H1 (cell line): Measurements from ENCODE around the gene DENND1A. TPM values are rescaled to one million over a fixed set of nuclear protein-coding genes. Genes with fewer than 3 reads are reported as not detected.

Experiments used
- CTCF ChIA-PET: fragments of 300-600 bp; sonication (Branson Sonifier 250); formaldehyde crosslinking; loops from one replicate; lab custom pipeline; 2021; ENCODE audit not compliant: partially characterized antibody; lab: Charles Lee
- POLR2A ChIA-PET: fragments of 300-600 bp; sonication (Branson Sonifier 250); formaldehyde crosslinking; loops from one replicate; lab custom pipeline; 2021; ENCODE audit warnings: inconsistent platforms; ENCODE audit not compliant: partially characterized antibody; lab: Charles Lee
- DNase-seq, 2 experiments: peaks; one replicate each; pipeline versions ENCODE4 v3.0.0 to v3.0.0-alpha.2; 2010 to 2022; ENCODE audit warnings: low spot score in 2 of 2, low read depth in 1 of 2, mixed read lengths in 1 of 2
- FAIRE-seq: peaks from 2 replicates; lab custom pipeline; 2011; peaks lifted over from hg19 to GRCh38; lab: Jason Lieb, UNC
- H2AFZ ChIP-seq: 2 replicates; pipeline ENCODE4 v1.8.1; 2012; ENCODE audit warnings: low read length, inconsistent platforms
- H2AK5ac ChIP-seq: 2 replicates; pipeline ENCODE4 v1.6.1; 2013; ENCODE audit warnings: low read depth, low read length
- H2BK120ac ChIP-seq: replicated peaks from 2 replicates; pipeline ENCODE3; 2013; ENCODE audit warnings: low read depth, low read length, inconsistent platforms
- H2BK12ac ChIP-seq: 2 replicates; pipeline ENCODE4 v1.6.1; 2013; ENCODE audit warnings: low read depth, low read length
- H2BK15ac ChIP-seq: 2 replicates; pipeline ENCODE4 v1.6.1; 2013; ENCODE audit warnings: low read length
- H2BK20ac ChIP-seq: 2 replicates; pipeline ENCODE4 v1.6.1; 2013; ENCODE audit warnings: low read length
- H2BK5ac ChIP-seq: 2 replicates; pipeline ENCODE4 v1.6.1; 2013; ENCODE audit warnings: low read depth, low read length
- H3K14ac ChIP-seq: 2 replicates; pipeline ENCODE4 v1.6.1; 2013; ENCODE audit warnings: inconsistent platforms; ENCODE audit not compliant: insufficient read length
- H3K18ac ChIP-seq: 2 replicates; pipeline ENCODE4 v1.6.1; 2013; ENCODE audit warnings: low read length; ENCODE audit errors: extremely low read depth
- H3K23ac ChIP-seq: 2 replicates; pipeline ENCODE4 v1.6.1; 2013; ENCODE audit warnings: inconsistent platforms; ENCODE audit not compliant: insufficient read length
- H3K23me2 ChIP-seq: 2 replicates; pipeline ENCODE4 v1.6.1; 2013; ENCODE audit warnings: low read depth, low read length
- H3K27ac ChIP-seq: 2 replicates; pipeline ENCODE4 v1.6.1; 2011; ENCODE audit warnings: low read depth, low read length, inconsistent platforms
- H3K27me3 ChIP-seq, 4 experiments: replicated peaks in 1 of 4; 1 replicate in 1 of 4; 2 replicates in 3 of 4; pipeline versions ENCODE4 v1.6.1 to v1.8.1; 2011 to 2013; ENCODE audit warnings: low read length in 3 of 4, mild to moderate bottlenecking in 3 of 4, inconsistent platforms in 2 of 4, mixed read lengths in 2 of 4, moderate library complexity in 1 of 4; ENCODE audit not compliant: control insufficient read depth in 3 of 4, insufficient read depth in 3 of 4; ENCODE audit errors: extremely low read depth in 1 of 4
- H3K36me3 ChIP-seq, 4 experiments: 2 replicates each; pipeline versions ENCODE4 v1.6.1 to v1.8.1; 2011 to 2013; ENCODE audit warnings: mild to moderate bottlenecking in 4 of 4, low read length in 3 of 4, moderate library complexity in 2 of 4, control low read depth in 1 of 4, inconsistent platforms in 1 of 4; ENCODE audit not compliant: insufficient read depth in 4 of 4, control insufficient read depth in 2 of 4
- H3K4ac ChIP-seq: replicated peaks from 2 replicates; pipeline ENCODE3; 2013; ENCODE audit warnings: low read length, low read depth, mixed read lengths, inconsistent platforms; ENCODE audit not compliant: insufficient read length
- H3K4me1 ChIP-seq, 4 experiments: replicated peaks in 1 of 4; 1 replicate in 1 of 4; 2 replicates in 3 of 4; pipeline versions ENCODE4 v1.6.1 to v1.8.1; 2011 to 2013; ENCODE audit warnings: low read length in 3 of 4, inconsistent platforms in 2 of 4, mixed read lengths in 1 of 4; ENCODE audit not compliant: insufficient read depth in 4 of 4, control insufficient read depth in 3 of 4
- H3K4me2 ChIP-seq, 2 experiments: 2 replicates each; pipeline versions ENCODE4 v1.6.1 to v1.8.1; 2011 to 2013; ENCODE audit warnings: low read depth in 2 of 2, low read length in 2 of 2, control low read depth in 1 of 2, inconsistent platforms in 1 of 2, mild to moderate bottlenecking in 1 of 2; ENCODE audit not compliant: insufficient read depth in 1 of 2
- H3K4me3 ChIP-seq, 4 experiments: fragments of 200-600, 300-600 bp in 1 of 4; sonication (generic), shearing (Covaris generic), sonication (Bioruptor Twin) in 1 of 4; 2 replicates each; pipeline versions ENCODE4 v1.5.1 to v1.8.1; 2011 to 2016; ENCODE audit warnings: low read length in 4 of 4, low read depth in 3 of 4, control low read depth in 2 of 4, inconsistent platforms in 2 of 4, mild to moderate bottlenecking in 2 of 4, mixed read lengths in 1 of 4, moderate library complexity in 1 of 4; ENCODE audit not compliant: insufficient read depth in 2 of 4; ENCODE audit errors: extremely low read depth in 1 of 4
- H3K56ac ChIP-seq: replicated peaks from 2 replicates; pipeline ENCODE3; 2013; ENCODE audit warnings: low read depth, mild to moderate bottlenecking, mixed read lengths, low read length, inconsistent platforms; ENCODE audit not compliant: insufficient read length
- H3K79me1 ChIP-seq: 2 replicates; pipeline ENCODE4 v1.6.1; 2013; ENCODE audit warnings: low read depth, low read length, control low read depth
- H3K79me2 ChIP-seq, 2 experiments: 2 replicates each; pipeline versions ENCODE4 v1.6.1 to v1.8.1; 2012 to 2013; ENCODE audit warnings: low read length in 2 of 2, mild to moderate bottlenecking in 2 of 2, inconsistent platforms in 1 of 2; ENCODE audit not compliant: insufficient read depth in 2 of 2, control insufficient read depth in 1 of 2
- H3K9ac ChIP-seq, 4 experiments: replicated peaks in 1 of 4; 1 replicate in 1 of 4; 2 replicates in 3 of 4; pipeline versions ENCODE4 v1.6.1 to v1.8.1; 2011 to 2013; ENCODE audit warnings: low read depth in 3 of 4, low read length in 3 of 4, control low read depth in 2 of 4, mild to moderate bottlenecking in 2 of 4, moderate library complexity in 2 of 4, inconsistent platforms in 1 of 4; ENCODE audit errors: extremely low read depth in 1 of 4
- H3K9me3 ChIP-seq, 2 experiments: 2 replicates each; pipeline versions ENCODE4 v1.6.1 to v1.8.1; 2012 to 2013; ENCODE audit warnings: mild to moderate bottlenecking in 2 of 2, moderate library complexity in 2 of 2, control low read depth in 1 of 2, inconsistent platforms in 1 of 2, low read depth in 1 of 2, low read length in 1 of 2, mixed read lengths in 1 of 2; ENCODE audit not compliant: insufficient read depth in 2 of 2
- H4K20me1 ChIP-seq, 2 experiments: replicated peaks in 1 of 2; 2 replicates each; pipeline versions ENCODE3 to v1.8.1; 2011 to 2013; ENCODE audit warnings: inconsistent platforms in 2 of 2, low read length in 2 of 2, mild to moderate bottlenecking in 1 of 2; ENCODE audit not compliant: insufficient read depth in 2 of 2, control insufficient read depth in 1 of 2
- H4K5ac ChIP-seq: 2 replicates; pipeline ENCODE4 v1.6.1; 2013; ENCODE audit warnings: low read length, low read depth, mixed read lengths, inconsistent platforms; ENCODE audit not compliant: insufficient read length
- H4K8ac ChIP-seq: 2 replicates; pipeline ENCODE4 v1.8.0; 2013; ENCODE audit warnings: mild to moderate bottlenecking, moderate library complexity, low read length, inconsistent platforms; ENCODE audit not compliant: insufficient read depth; ENCODE audit errors: extremely low read depth
- H4K91ac ChIP-seq: replicated peaks from 2 replicates; pipeline ENCODE3; 2013; ENCODE audit warnings: low read length, mixed read lengths, inconsistent platforms; ENCODE audit not compliant: insufficient read length
- TAF1 ChIP-seq: IDR thresholded peaks from 2 replicates; pipeline ENCODE4 v1.6.1; 2011; ENCODE audit warnings: mild to moderate bottlenecking, low read depth, low read length
- WGBS, 2 experiments: shearing (Covaris generic) in 1 of 2; methylation state at CpG; one replicate each; pipeline versions ENCODE4 v1.1.6 to v1.1.7; 2013 to 2015; ENCODE audit warnings: low lambda C conversion rate in 2 of 2, mixed read lengths in 2 of 2, inconsistent platforms in 1 of 2, low coverage in 1 of 2, missing lambda C conversion rate in 1 of 2; ENCODE audit not compliant: insufficient replicate concordance in 2 of 2, insufficient coverage in 1 of 2, insufficient read length in 1 of 2; ENCODE audit errors: extremely low coverage in 1 of 2, missing lambda C conversion rate in 1 of 2; 5-methylcytosine and 5-hydroxymethylcytosine counted together
- polyA plus RNA-seq, 7 experiments: library from polyadenylated mRNA; depleted of rRNA in 3 of 7; stranded (reverse) in 5 of 7; unstranded in 2 of 7; fragments of >200 nt in 5 of 7; fragments of 200-250 nt in 2 of 7; gene quantifications; 1 replicate in 5 of 7; 2 replicates in 1 of 7; 4 replicates in 1 of 7; pipeline versions ENCODE4 v1.2.1 to v1.2.3, GENCODE V29; 2011 to 2013; ENCODE audit warnings: missing spikeins in 2 of 7, mixed read lengths in 2 of 7
- total RNA-seq: library from RNA; stranded (reverse); fragmentation: NEBNext Ultra II Directional; extraction: Animal tissue kit (Norgen Biotek cat#: 25700); gene quantifications from 2 replicates; pipeline ENCODE4 v1.2.1, GENCODE V29; 2021

Gene DENND1A
- total and polyA plus RNA-seq, 2 of the 8 experiments (the other 6 are each of a cell fraction or from before 2014, with no cell fraction given): 24.1 to 26.4 TPM

- no peak overlapping the region for H3K18ac ChIP-seq
- H2AFZ ChIP-seq: no peak overlapping the region
- CTCF ChIA-PET: interaction anchor here (0.7 to 1.8 kb wide), 7 partner anchors 10 to 585 kb away, joined by 3 to 5 read pairs (median 4); no protein-coding TSS in a partner anchor
- H3K79me1 ChIP-seq: no peaks in the 10 kb centered on the region
- no peak overlapping the region for H4K91ac ChIP-seq
- no peak overlapping the region for H2AK5ac ChIP-seq
- FAIRE-seq (no peak), DNase-seq (no peak)
- H3K9ac ChIP-seq: no peak overlapping the region
- H4K20me1 ChIP-seq: no peaks in the 10 kb centered on the region
- H3K4me2 ChIP-seq: no peak overlapping the region
- H3K4me3 ChIP-seq: no peak overlapping the region
- H4K8ac ChIP-seq: no peak overlapping the region
- H2BK20ac ChIP-seq: no peak overlapping the region
- H3K27me3 ChIP-seq: no peaks in the 10 kb centered on the region
- no peak overlapping the region for H2BK120ac ChIP-seq
- no peak overlapping the region for H3K27ac ChIP-seq
- H3K9me3 ChIP-seq: no peaks in the 10 kb centered on the region
- no peak overlapping the region for H2BK5ac ChIP-seq
- POLR2A ChIA-PET: interaction anchor here (0.9 to 1.5 kb wide), 2 partner anchors 21 to 45 kb away, joined by 4 to 5 read pairs; no protein-coding TSS in a partner anchor
- H3K23ac ChIP-seq: no peak overlapping the region
- H3K56ac ChIP-seq: no peak overlapping the region
- no peak overlapping the region for H2BK15ac ChIP-seq
- no peak overlapping the region for H2BK12ac ChIP-seq
- H3K79me2 ChIP-seq: no peaks in the 10 kb centered on the region
- no peak overlapping the region for H4K5ac ChIP-seq
- H3K4ac ChIP-seq: no peak overlapping the region
- no peaks in the 10 kb centered on the region for H3K4me1 ChIP-seq
- H3K36me3 ChIP-seq: no peaks in the 10 kb centered on the region
- no peak overlapping the region for H3K14ac ChIP-seq
- H3K23me2 ChIP-seq: no peaks in the 10 kb centered on the region
- 80% methylated on average over 2 of the region's 2 CpGs; no CpG with 5 or more reads in 1 of the 2 experiments for WGBS, 2 experiments
- TF ChIP-seq TAF1: no peak
These were observed 469.8 kb downstream of the DENND1A start for GRCh38 chr9:123460091-123460490.
